ENCODE measurements around the gene HAPSTR1. TPM values are rescaled to one million over a fixed set of nuclear protein-coding genes. Genes with fewer than 3 reads are reported as not detected.

HAPSTR1 gene
- total and polyA plus RNA-seq, 7 donors, result 12.6 to 47.6 (median 43.8) TPM

DNA sequence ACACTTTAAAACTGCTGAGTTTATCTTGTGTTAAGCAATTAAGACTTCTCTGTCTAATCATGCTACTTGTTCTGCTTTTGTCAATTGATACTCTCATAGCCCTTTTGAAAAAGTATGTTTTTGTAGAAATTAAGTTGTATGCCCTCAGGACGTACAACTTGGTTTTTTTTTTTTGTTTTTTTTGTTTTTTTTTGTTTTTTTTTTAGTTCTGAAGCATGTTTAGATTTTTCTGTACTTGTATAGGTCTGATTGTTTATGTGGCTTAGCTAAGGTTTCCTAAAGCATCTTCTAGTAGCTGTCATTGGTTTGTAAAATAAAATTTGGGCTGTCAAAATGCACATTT lies 21.4 kb downstream of the HAPSTR1 start:
- H3K27me3 ChIP-seq, result no peaks in the 10 kb centered on the region
- intact Hi-C loops (cut with DNase I), result loop anchor here (10.0 kb wide), 1 partner anchor 2002 kb away; no protein-coding TSS in a partner anchor
- H3K4me3 ChIP-seq, result no peak overlapping the region
- H3K4me1 ChIP-seq, result peaks cover 0 to 80% (median 70%) of the 10 kb centered on the region in 4 donors
- 44 to 49% methylated on average over 1 of the region's 1 CpG for WGBS, 2 donors
- TF ChIP-seq CTCF (IDR thresholded peaks at IDR 0.05) (no peak), POLR2A (IDR thresholded peaks at IDR 0.05) (no peak), EP300 (IDR thresholded peaks at IDR 0.05) (no peak), POLR2AphosphoS5 (IDR thresholded peaks at IDR 0.05) (no peak)
- H3K9me3 ChIP-seq, result no peaks in the 10 kb centered on the region
- H3K36me3 ChIP-seq, result peaks cover 0 to 26% (median 4%) of the 10 kb centered on the region in 4 donors
- no peak overlapping the region for H3K27ac ChIP-seq
- DNase-seq, result no peak

- WGBS, 2 donors, result 79 to 84% methylated on average over 3 of the region's 3 CpGs
- H3K4me3 ChIP-seq, result no peak overlapping the region
- no peak for DNase-seq
- TF ChIP-seq POLR2AphosphoS5 (IDR thresholded peaks at IDR 0.05) (no peak), POLR2A (IDR thresholded peaks at IDR 0.05) (no peak), EP300 (IDR thresholded peaks at IDR 0.05) (no peak), CTCF (IDR thresholded peaks at IDR 0.05) (no peak)
- no peak overlapping the region for H3K27ac ChIP-seq
- no peaks in the 10 kb centered on the region for H3K9me3 ChIP-seq
- peaks cover 0 to 23% (median 4%) of the 10 kb centered on the region in 4 donors for H3K36me3 ChIP-seq
- intact Hi-C loops (cut with DNase I), result loop anchor here (10.0 kb wide), 1 partner anchor 2001 kb away; no protein-coding TSS in a partner anchor
- peaks cover 0 to 80% (median 70%) of the 10 kb centered on the region in 4 donors for H3K4me1 ChIP-seq
- H3K27me3 ChIP-seq, result no peaks in the 10 kb centered on the region
These were observed 22.3 kb downstream of the HAPSTR1 start for GRCh38 chr16:9113707-9114106.

GRCh38 chr16:9114112-9114511 lies 22.7 kb downstream of the HAPSTR1 start:
- peaks cover 0 to 80% (median 70%) of the 10 kb centered on the region in 4 donors for H3K4me1 ChIP-seq
- intact Hi-C loops (cut with DNase I), result loop anchor here (10.0 kb wide), 1 partner anchor 2001 kb away; no protein-coding TSS in a partner anchor
- no peaks in the 10 kb centered on the region for H3K9me3 ChIP-seq
- 62 to 75% methylated on average over 5 of the region's 5 CpGs for WGBS, 2 donors
- TF ChIP-seq POLR2AphosphoS5 (IDR thresholded peaks at IDR 0.05) (no peak), EP300 (IDR thresholded peaks at IDR 0.05) (no peak), POLR2A (IDR thresholded peaks at IDR 0.05) (no peak), CTCF (IDR thresholded peaks at IDR 0.05) (no peak)
- peaks cover 0 to 20% (median 4%) of the 10 kb centered on the region in 4 donors for H3K36me3 ChIP-seq
- H3K27me3 ChIP-seq, result no peaks in the 10 kb centered on the region
- no peak overlapping the region for H3K27ac ChIP-seq
- H3K4me3 ChIP-seq, result no peak overlapping the region
- no peak for DNase-seq

GRCh38 chr16:9114842-9115241 lies 23.4 kb downstream of the HAPSTR1 start:
- Histone ChIP-seq H3K27ac (no peak overlapping the region), H3K4me3 (no peak overlapping the region), H3K36me3 (peaks cover 0 to 20% (median 4%) of the 10 kb centered on the region in 4 donors), H3K27me3 (no peaks in the 10 kb centered on the region), H3K4me1 (peaks cover 0 to 80% (median 70%) of the 10 kb centered on the region in 4 donors), H3K9me3 (no peaks in the 10 kb centered on the region)
- intact Hi-C loops (cut with DNase I), result loop anchor here (10.0 kb wide), 1 partner anchor 2000 kb away; no protein-coding TSS in a partner anchor
- TF ChIP-seq EP300 (IDR thresholded peaks at IDR 0.05), result no peak
- no peak for TF ChIP-seq CTCF (IDR thresholded peaks at IDR 0.05)
- no peak for TF ChIP-seq POLR2AphosphoS5 (IDR thresholded peaks at IDR 0.05)
- TF ChIP-seq POLR2A (IDR thresholded peaks at IDR 0.05), result no peak
- WGBS, 2 donors, result 96 to 98% methylated on average over 3 of the region's 3 CpGs
- no peak for DNase-seq

DNA sequence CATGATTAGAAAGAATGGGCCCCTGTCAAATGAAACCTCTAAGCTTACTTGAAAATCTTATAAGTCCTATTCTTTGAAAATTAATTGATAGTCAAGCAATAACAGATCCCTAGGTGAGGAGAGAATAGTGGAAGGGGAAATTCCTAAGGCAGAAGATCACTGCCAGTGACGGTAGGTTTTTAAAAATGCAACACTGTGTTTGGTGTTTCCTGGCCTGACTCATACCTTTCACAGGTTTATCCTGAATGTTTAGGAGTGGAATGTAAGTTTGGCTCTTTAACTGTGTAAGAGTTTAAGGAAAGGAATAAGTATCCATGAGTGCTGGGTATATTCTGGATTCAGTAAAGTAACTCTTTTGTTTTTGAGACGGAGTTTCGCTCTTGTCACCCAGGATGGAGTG lies 23.8 kb downstream of the HAPSTR1 start:
- TF ChIP-seq POLR2A (IDR thresholded peaks at IDR 0.05), result no peak
- peaks cover 0 to 20% (median 4%) of the 10 kb centered on the region in 4 donors for H3K36me3 ChIP-seq
- H3K4me3 ChIP-seq, result no peak overlapping the region
- H3K27ac ChIP-seq, result no peak overlapping the region
- peaks cover 0 to 80% (median 69%) of the 10 kb centered on the region in 4 donors for H3K4me1 ChIP-seq
- intact Hi-C loops (cut with DNase I), result loop anchor here (10.0 kb wide), 1 partner anchor 2000 kb away; no protein-coding TSS in a partner anchor
- DNase-seq, result no peak
- H3K9me3 ChIP-seq, result no peaks in the 10 kb centered on the region
- WGBS, 2 donors, result 86 to 91% methylated on average over 3 of the region's 3 CpGs
- H3K27me3 ChIP-seq, result no peaks in the 10 kb centered on the region
